ENCODE measurements around the gene DGAT2L6.

GRCh38 chrX:70139736-70140135 is 37.5 kb upstream of the DGAT2L6 start:
- TF ChIP-seq E2F4 (CRISPR knock-in tag; IDR thresholded peaks at IDR 0.05; ENCODE audit: borderline replicate concordance, low read depth) = no peak
- TF ChIP-seq NR2C2 (CRISPR knock-in tag; IDR thresholded peaks at IDR 0.05) = no peak
- TF ChIP-seq, protein P1, sequence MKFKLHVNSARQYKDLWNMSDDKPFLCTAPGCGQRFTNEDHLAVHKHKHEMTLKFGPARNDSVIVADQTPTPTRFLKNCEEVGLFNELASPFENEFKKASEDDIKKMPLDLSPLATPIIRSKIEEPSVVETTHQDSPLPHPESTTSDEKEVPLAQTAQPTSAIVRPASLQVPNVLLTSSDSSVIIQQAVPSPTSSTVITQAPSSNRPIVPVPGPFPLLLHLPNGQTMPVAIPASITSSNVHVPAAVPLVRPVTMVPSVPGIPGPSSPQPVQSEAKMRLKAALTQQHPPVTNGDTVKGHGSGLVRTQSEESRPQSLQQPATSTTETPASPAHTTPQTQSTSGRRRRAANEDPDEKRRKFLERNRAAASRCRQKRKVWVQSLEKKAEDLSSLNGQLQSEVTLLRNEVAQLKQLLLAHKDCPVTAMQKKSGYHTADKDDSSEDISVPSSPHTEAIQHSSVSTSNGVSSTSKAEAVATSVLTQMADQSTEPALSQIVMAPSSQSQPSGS (CRISPR knock-in tag; IDR thresholded peaks at IDR 0.05; ENCODE audit: borderline replicate concordance, low read depth) = no peak
- TF ChIP-seq ELF4 (CRISPR knock-in tag; IDR thresholded peaks at IDR 0.05; ENCODE audit: low read depth) = no peak
- no peak for TF ChIP-seq CTCF (IDR thresholded peaks at IDR 0.05)
- TF ChIP-seq, protein P2, sequence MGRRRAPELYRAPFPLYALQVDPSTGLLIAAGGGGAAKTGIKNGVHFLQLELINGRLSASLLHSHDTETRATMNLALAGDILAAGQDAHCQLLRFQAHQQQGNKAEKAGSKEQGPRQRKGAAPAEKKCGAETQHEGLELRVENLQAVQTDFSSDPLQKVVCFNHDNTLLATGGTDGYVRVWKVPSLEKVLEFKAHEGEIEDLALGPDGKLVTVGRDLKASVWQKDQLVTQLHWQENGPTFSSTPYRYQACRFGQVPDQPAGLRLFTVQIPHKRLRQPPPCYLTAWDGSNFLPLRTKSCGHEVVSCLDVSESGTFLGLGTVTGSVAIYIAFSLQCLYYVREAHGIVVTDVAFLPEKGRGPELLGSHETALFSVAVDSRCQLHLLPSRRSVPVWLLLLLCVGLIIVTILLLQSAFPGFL (CRISPR knock-in tag; IDR thresholded peaks at IDR 0.05; ENCODE audit: borderline replicate concordance) = no peak
- no peak for TF ChIP-seq TEAD4 (CRISPR knock-in tag; IDR thresholded peaks at IDR 0.05)
- TF ChIP-seq USF2 (CRISPR knock-in tag; IDR thresholded peaks at IDR 0.05) = no peak
- no peak for TF ChIP-seq NFE2L1 (CRISPR knock-in tag; IDR thresholded peaks at IDR 0.05)

All from WTC11 (cell line).